Cerebellar nuclear complex (tissue), 1 donor: Measurements from ENCODE around the gene P2RY8.
"Not testable (repeated sequence)": the region's sequence is repeated elsewhere in the genome, so short reads cannot be mapped to it uniquely, and the experiment has no call there.

Experiments used
- DNase-seq, 2 experiments: peaks; one replicate each; lab custom pipeline; 2025; lab: John Stamatoyannopoulos, UW

P2RY8 gene

DNA sequence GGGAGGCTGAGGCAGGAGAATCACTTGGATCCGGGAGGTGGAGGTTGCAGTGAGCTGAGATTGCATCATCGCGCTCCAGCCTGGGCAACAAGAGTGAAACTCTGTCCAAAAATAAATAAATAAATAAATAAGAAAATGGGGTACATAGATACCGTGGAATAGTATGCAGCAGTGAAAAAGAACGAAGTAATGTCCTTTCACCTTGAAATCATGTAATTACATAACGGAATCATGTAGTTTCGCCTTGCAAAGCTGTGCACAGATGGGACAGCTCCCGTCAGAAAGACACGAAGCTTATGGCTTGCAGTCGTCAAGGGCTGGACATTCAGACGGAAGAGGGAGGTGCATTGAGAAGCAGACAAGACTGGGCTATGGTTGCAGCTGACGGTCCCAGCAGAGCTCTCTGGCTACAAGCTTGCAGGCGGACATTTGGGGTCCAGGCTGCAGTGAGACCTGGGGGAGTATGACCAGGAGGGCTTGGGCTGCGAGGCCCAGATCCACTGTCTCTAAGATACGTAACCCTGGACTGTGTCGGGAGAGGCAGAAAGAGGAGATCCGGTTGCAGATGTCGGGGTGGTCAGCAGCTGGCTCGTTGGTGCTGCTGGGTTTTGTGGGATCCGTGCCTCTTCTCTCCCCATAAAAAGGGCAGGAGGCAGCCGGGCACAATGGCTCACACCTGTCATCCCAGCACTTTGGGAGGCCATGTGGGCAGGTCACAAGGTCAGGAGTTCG lies 6.2 kb upstream of the P2RY8 start:
- DNase-seq, result no peak

DNA sequence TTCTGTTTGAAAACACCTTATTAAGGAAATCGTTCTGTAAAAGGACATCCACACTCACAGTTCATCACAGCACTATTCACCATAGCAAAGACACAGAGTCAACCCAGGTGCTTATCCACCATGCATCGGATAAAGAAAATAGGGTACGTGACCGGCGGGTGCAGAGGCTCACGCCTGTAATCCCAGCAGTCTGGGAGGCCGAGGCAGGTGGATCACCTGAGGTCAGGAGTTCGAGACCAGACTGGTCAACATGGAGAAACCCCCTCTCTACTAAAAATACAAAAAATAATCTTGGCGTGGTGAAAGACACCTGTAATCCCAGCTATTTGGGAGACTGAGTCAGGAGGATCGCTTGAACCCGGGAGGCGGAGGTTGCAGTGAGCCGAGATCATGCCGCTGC lies 2.2 kb upstream of the P2RY8 start:
- DNase-seq, result not testable (repeated sequence)

DNA sequence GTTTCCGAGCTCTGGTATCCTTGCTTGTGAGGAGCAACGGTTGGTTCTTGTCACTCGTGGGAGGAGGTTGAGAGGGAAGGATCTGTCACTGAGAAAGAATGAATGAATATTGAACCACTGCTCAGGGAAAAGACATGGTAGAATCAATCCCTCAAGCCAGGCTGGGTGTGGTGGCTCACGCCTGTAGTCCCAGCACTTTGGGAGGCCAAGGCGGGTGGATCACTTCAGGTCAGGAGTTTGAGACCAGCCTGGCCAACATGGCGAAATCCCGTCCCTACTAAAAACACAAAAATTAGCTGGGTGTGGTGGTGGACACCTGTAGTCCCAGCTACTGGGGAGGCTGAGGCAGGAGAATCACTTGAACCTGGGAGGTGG lies 718 bp upstream of the P2RY8 start:
- DNase-seq, result not testable (repeated sequence)

DNA sequence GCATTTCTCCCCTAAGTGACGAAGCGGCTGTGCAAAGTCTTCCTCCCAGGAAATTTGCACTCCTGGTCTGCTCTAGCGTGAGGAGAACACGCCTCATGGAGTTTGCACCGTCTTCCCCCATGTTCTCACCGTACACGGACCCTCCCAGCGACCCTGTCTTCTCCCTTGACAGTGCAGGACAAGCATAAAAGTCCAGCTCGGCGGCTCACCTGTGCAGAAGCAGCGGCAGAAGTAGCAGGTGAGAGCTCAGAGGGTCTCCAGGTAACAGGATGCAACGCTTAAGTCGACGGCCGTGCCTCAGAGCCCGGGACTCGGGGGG lies 314 bp downstream of the P2RY8 start:
- no peak for DNase-seq

DNA sequence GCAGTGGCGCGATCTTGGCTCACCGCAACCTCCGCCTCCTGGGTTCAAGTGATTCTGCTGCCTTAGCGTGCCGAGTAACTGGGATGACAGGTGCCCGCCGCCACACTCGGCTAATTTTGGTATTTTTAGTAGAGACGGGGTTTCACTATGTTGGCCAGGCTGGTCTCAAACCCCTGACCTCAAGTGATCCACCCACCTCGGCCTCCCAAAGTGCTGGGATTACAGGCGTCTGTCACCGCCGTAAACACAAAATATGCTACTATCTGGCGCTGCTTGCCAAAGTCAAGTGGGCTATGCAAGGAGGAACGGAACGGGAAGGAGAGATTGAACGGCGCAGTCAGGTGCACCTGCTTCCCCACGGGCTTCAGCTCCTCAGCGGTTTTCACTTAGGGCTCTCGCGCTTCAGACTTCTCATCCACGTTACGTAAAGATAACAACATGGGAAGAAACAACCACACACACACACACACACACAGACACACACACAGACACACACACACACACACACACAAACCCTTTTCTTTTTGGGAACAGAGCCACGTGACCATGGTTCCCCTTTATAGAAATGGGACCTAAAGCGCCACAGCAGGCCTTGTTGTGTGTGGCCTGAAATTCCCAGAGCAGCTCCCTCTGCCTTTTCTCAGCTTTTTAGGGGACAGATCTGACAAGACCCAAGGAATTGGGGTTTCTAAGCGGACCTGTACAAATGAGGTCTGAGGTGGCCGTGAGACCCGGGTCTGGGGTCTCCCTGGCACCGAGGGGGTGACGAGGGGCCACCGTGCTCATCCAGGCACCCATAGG lies 1.5 kb downstream of the P2RY8 start:
- DNase-seq, result no peak

DNA sequence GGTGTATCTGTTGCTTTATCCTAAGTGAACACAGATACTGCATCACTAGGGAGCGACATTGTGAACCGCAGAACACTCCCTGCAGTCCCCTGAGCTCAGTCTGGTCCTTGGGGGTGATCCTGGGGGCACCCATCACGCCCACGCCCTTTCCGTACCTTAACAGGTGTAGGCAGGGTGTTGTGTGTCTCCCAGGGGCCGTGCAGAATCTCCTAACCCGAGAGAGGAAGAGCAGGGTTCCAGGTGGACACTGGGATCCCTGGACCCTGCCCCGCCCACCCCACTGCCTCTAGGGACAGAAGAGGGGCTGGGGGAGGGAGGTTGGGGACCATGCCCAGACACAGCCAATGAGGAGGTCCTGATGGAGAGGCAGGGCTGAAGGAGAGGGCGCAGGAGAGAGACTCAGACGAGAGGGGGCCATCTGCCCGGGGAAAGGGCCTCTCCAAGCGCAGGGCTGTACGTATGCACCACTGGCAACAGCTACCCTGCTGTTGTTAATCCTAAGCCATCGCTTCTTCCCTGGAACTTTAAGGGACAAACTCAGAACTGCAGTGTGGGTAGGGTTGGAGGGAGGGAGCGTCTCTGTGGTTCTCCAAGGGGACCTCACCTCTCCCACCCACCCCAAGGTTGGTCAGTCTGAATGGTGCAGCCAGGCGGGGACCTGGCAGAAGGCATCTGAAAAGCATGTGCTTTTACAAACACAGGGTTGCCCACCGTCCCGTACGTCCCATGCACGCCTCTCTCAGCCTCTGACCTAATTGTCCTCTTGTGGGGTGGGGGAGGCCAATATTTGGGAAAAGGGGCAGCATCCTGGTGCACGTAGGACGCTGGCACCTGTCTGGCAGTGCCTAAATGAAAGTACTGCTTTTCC lies 2.5 kb downstream of the P2RY8 start:
- DNase-seq, result no peak

DNA sequence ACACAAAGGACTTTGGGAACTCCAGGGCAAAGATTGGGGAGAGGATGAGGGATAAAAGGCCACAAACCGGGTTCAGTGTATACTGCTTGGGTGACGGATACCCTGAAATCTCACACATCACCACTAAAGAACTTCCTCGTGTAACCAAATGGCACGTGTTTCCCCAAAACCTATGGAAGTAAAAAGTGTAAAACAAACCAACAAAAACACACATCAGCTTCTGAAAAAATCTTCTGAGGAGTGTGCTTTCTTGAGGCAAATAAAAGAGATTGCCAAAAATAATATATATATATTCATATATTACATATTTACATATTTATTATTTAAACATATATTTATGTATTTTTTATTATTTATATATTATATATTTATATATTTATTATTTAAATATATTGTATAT lies 3.9 kb downstream of the P2RY8 start:
- DNase-seq, result no peak

DNA sequence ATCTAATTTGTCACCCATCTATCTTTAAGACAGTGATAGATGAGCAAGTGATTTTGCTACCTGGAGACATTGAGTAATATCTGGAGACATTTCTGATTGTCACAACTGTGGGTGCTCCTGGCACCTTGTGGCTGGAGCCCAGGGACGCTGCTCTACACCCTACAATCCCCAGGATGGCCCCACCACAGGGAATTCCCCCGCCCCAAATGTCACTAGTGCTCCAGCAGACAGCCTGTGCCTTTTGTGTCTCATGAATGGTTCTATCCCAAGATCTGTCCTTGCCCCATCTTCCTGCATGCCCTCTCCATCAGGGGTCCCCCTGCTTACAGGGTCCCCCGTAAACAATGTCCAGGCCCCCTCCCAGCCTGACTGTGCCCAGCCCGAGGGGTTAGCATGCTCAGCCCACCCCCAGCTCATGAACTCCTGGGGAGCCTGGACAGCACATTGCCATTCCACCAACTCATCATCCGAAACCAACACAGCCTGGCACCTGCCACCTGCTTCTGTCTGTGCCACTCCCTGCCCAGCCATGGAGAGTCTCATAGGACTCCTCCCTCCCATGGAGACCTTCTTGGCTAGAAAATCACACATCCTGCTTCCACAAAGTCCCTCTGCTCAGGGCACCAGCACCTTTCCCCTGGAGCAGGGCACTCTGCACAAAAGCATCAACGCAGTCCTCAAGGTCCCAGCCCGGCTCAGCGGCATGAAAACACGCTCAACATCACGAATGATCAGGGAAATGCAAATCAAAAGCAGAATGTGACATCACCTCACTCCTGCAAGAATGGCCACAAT lies 5.7 kb downstream of the P2RY8 start:
- no peak for DNase-seq

DNA sequence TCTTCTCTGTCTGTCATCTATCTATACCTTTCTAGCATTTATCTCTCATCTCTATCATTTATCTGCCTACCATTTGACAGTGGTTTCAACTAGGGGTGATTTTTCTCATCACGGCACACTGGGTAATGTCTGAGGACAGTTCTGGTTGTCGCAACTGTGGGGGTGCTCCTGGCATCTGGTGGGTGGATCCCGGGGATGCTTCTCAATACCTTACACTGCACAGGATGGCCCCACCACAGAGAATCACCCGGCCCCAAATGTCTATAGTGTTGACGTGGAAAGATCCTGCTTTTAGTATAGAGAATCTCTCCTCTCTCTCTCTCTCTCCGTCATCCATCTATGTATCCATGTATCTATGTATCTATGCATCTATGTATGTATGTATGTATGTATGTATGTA lies 7.2 kb downstream of the P2RY8 start:
- no peak for DNase-seq

DNA sequence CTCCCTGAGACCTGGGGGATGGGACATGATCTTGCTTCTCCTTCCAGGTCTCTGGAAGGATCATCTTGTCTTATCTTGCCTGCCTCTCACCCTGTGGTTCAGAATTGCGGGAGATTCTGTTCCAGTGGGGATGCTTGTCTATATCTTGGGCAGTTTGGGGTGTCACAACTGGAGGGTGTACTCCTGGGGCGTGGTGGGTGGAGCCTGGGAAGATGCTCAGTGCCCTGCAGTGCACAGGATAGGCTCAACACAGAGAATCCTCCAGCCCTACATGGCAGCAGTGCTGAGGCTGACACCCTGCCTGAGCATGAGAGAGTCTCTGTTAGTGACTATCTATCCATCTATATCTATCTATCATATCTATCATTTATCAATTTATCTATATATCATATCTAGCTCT lies 7.7 kb downstream of the P2RY8 start:
- DNase-seq, result no peak

DNA sequence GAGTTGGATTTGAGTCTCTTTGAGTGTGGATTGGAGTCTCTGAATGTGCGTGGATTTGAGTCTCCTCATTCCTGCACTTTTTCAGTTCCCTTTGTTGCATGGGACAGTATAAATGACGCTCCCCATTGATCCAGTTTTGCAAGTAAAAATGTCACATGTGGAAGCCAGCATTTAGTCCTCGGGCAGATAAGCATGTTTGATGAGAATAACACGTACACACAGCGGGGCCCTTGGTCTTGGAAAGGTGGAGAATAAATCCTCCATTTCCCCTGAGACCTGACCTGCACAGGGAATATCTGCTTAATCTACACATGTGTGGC lies 8.1 kb downstream of the P2RY8 start:
- no peak for DNase-seq

DNA sequence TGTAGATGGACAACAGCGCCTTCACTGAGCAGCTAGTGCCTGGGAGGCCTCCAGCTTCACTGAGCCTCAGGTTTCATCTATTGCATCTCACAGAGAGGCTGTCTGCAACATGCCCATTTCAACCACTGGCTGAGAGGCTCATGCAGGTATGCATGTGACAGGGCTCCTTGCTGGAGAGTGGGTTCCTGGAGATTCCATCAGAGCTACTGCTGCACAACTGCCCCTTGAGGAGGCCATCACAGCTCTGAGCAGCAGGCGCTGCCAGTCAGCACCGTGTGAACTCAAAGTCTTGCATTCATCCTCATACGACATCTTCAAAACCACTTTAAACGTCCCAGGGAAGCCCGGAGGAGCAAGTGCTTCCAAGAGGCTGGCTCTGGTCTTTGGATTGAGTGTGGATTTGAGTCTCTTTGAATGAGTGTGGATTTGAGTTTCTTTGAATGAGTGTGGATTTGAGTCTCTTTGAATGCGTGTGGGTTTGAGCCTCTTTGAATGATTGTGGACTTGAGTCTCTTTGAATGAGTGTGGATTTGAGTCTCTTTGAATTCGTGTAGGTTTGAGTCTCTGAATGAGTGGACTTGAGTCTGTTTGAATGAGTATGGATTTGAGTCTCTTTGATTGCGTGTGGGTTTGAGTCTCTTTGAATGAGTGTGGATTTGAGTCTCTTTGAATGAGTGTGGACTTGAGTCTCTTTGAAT lies 8.7 kb downstream of the P2RY8 start:
- DNase-seq, result no peak

DNA sequence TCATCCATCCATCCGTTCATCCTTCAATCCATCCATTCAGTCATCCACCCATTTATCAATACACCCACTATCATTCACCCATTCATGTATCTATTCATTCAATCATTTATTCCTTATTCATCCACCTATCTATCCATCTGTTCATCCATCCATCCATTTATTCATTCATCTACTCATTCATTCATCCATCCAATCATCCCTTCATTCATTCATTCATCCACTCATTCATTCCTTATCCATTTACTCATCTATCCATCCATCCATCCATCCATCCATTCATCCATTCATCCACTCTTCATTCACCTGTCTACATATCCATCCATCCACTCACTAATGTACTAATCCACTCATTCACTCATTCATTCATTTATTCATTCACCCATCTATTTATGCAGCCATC lies 9.5 kb downstream of the P2RY8 start:
- DNase-seq, result no peak

DNA sequence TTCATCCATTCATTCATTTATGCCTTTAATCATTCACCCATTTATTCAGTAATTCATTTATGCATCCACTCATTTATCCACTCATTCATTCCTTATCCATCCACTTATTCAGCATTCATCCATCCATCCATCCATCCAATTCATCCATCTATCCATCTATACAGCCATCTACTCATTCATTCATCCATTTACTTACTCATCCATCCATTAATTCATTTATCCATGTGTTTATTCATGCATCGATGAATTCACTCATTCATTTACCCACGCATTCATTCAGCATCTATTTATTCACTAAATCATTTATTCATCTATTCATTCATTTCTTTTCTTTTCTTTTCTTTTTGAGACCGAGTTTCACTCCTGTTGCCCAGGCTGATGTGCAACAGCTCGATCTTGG lies 10.4 kb downstream of the P2RY8 start:
- no peak for DNase-seq

DNA sequence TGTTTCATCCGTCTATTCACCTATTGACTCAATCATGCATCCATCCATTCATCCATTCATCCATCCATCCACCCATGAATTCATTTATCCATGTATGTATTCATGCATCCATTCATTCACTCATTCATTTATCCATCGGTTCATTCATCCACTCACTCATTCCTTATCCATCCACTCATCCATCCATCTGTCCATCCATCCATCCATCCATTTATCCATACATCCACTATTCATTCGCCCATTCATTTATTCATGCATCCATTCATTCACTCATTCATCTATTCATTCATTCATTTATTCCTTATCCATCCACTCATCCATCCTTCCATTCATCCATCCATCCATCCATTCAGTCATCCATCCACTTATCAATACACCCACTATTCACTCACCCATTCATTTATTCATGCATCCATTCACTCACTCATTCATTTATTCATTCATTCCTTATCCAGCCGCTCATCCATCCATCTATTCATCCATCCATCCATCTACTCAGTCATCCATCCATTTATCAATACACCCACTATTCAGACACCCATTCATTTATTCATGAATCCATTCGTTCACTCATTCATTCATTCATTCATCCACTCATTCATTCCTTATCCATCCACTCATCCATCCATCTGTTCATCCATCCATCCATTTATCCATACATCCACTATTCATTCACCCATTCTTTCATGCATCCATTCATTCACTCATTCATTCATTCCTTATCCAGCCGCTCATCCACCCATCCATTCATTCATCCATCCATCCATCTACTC lies 11.2 kb downstream of the P2RY8 start:
- DNase-seq, result no peak

DNA sequence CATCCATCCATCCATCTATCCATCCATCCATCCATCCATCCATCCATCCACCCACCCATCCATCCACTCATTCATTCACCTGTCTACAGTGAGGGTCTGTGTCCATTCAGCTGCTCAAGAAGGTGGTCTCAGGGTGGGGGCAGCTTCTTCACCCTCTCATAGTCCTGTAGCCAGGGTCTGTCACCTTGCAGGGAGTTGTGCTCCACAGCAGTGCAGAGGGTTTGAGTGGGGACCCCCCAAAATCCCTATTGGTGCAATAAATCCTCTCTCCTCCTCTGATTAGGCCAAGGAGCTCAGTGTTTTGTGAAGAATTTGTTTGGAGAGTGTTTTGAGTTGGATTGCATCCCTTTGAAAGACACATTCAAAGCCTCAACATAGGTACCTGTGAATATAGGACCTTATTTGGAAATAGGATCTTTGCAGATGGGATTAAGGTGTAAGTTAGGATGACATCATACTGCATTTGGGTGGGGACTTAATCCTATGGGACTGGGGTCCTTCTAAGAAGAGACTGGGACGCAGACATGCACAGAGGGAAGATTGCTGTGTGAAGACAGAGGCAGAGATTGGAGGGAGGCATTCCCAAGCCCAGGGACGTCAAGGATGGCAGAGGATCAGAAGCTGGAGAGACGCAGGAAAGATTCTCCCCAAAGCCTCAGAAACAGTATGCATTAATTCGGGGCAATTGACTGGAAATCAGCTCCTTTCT lies 12.0 kb downstream of the P2RY8 start:
- DNase-seq, result no peak

DNA sequence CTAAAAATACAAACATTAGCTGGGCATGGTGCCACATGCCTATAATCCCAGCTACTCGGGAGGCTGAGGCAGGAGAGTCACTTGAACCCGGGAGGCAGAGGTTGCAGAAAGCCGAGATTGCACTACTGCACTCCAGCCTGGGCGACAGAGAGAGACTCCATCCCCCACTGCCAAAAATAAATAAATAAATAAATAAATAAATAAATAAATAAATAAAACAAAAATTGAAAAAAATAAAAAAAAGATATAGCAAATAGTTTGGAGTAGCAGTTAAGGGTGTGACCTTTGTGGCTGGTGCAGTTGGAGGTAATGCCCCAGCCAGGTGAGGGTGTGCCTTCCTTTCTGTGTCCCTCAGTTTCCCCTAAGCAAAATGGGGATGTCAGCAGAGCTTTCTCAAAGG lies 14.1 kb downstream of the P2RY8 start:
- DNase-seq, result not testable (repeated sequence)

DNA sequence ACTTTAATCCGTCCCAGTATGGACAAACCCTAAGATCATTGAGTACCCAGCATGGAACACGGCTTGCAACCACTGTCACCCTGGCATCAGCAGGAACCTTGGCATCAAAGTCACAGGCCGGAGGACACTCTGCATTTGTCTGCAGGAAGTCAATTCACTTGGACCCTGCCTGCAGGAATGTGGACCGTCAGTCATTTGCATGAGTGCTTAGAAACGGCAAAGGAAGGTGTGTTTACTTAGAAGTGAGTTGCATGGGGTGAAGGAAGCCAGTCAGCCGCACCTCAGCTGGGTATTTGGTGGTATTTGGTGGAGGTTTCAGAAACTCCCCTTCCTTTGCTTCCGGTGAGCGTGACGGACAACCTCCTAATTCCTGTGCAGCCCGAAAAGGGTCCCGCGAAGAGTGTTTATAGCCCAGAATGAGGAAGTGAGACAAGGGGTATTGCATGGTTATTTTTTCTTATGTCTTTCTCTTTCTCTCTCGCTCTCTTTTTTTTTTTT lies 15.5 kb downstream of the P2RY8 start:
- no peak for DNase-seq

DNA sequence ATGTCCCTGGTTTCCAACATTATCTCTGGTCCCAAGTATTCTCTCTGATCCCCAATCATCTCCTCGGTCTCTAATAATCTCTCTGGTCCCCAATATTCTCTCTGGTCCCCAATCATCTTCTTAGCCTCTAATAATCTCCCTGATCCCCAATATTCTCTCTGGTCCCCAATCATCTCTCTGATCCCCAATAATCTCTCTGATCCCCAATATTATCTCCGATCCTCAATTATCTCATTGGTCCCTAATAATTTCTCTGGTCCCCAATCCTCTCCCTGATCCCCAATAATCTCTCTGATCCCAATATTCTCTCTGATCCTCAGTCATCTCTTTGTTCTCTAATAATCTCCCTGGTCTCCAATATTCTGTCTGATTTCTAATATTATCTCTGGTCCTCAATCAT lies 16.6 kb downstream of the P2RY8 start:
- DNase-seq, result no peak

DNA sequence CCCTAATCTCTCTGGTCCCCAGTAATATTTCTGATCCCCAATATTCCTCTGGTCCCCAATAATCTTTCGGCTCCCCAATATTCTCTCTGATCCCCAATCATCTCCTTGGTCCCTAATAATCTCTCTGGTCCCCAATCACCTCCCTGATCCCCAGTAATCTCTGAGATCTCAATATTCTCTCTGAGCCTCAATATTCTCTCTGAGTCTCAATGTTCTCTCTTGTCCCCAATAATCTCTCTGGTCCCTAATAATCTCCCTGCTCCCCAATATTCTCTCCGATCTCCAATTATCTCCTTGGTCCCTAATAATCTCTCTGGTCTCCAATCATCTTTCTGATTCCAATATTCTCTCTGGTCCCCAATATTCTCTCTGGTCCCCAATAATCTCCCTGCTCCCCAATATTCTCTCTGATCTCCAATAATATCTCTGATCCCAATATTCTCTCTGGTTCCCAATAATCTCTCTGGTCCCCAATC lies 17.9 kb downstream of the P2RY8 start:
- no peak for DNase-seq
